Measurements from ENCODE around the gene YWHAE. TPM values are rescaled to one million over a fixed set of nuclear protein-coding genes. Genes with fewer than 3 reads are reported as not detected.

YWHAE gene
- total and polyA plus RNA-seq, 9 of the 15 experiments (the other 6 are each of a cell fraction or from before 2014, with no cell fraction given), result 184 to 727 (median 448) TPM

GRCh38 chr17:1302761-1303160 is 97.3 kb downstream of the YWHAE start:
- no TSS peak for BruUV-seq (replicated peaks)
- WGBS (ENCODE audit: insufficient coverage, low coverage, missing lambda C conversion rate), result 13% methylated on average over 11 of the region's 18 CpGs
- Histone ChIP-seq H3K9me1 (ENCODE audit: control insufficient read depth, insufficient read depth, low read length) (no peaks in the 10 kb centered on the region), H4K20me1 (replicated peaks; ENCODE audit: control insufficient read depth, insufficient read depth, low read length) (no peaks in the 10 kb centered on the region; the same call in 1 of the 2 replicates), H3K9me3 (replicated peaks; ENCODE audit: control insufficient read depth, insufficient read depth, low read depth, low read length) (no peaks in the 10 kb centered on the region), H3K27ac (ENCODE audit: extremely low read depth, low read depth, low read length) (no peak overlapping the region), H3K4me1 (replicated peaks in 1 of 2; ENCODE audit: control insufficient read depth in 2 of 2, insufficient read depth in 2 of 2, low read length in 2 of 2) (peaks cover 0 to 22% of the 10 kb centered on the region in 2 experiments; a peak in 2 of 5 replicates), H3K4me2 (ENCODE audit: insufficient read depth, low read length) (no peak overlapping the region), H3K4me3 (no peak overlapping the region), H3K36me3 (ENCODE audit: control insufficient read depth, insufficient read depth, low read length) (no peaks in the 10 kb centered on the region), H3K9ac (ENCODE audit: insufficient read depth in 1 of 2, low read depth in 2 of 2, low read length in 2 of 2) (0 out of 4 replicates have a peak overlapping the region, but pooled peaks of 1 of the 2 experiments have one; percentile 45), H3K79me2 (ENCODE audit: control insufficient read depth, insufficient read depth, low read length) (no peaks in the 10 kb centered on the region), H2AFZ (ENCODE audit: low read depth, low read length) (no peak overlapping the region), H3K27me3 (ENCODE audit: control insufficient read depth in 2 of 2, insufficient read depth in 2 of 2, low read length in 2 of 2) (peaks cover 32 to 70% of the 10 kb centered on the region in 2 experiments)
- intact Hi-C loops (cut with micrococcal nuclease), result no loop called here
- DNase-seq (ENCODE audit: extremely low read depth in 1 of 4, low spot score in 3 of 4) (peak in 1 of 4 experiments; percentile 6), FAIRE-seq (no peak), ATAC-seq (no peak)
- in situ Hi-C loops (cut with MboI), result no loop called here
- ChIA-PET POLR2A (no interaction called here), CTCF (ENCODE audit: low intra/inter-chr PET ratio) (no interaction called here)
- TF ChIP-seq E2F3 (CRISPR knock-in tag; IDR thresholded peaks at IDR 0.05) (no peak), USF2 (CRISPR knock-in tag; IDR thresholded peaks at IDR 0.05) (no peak), TRIM24 (IDR thresholded peaks at IDR 0.05) (no peak), E2F5 (CRISPR knock-in tag; IDR thresholded peaks at IDR 0.05) (no peak), E2F4 (CRISPR knock-in tag; IDR thresholded peaks at IDR 0.05; ENCODE audit: low read depth) (no peak), FOXM1 (IDR thresholded peaks at IDR 0.05; ENCODE audit: low read depth) (no peak), FOXM1 (CRISPR knock-in tag; IDR thresholded peaks at IDR 0.05; ENCODE audit: low read depth) (no peak), PHB2 (IDR thresholded peaks at IDR 0.05; ENCODE audit: low read depth) (no peak), BRF1 (IDR thresholded peaks at IDR 0.05; ENCODE audit: borderline replicate concordance, extremely low read depth, insufficient read length) (no peak), DNMT1 (IDR thresholded peaks at IDR 0.05) (no peak), PREB (CRISPR knock-in tag; IDR thresholded peaks at IDR 0.05) (no peak), CBX3 (IDR thresholded peaks at IDR 0.05; ENCODE audit: borderline replicate concordance in 1 of 2, low read length in 2 of 2) (no peak), ILK (tag; IDR thresholded peaks at IDR 0.05; ENCODE audit: borderline replicate concordance, low read depth) (no peak), DDX20 (tag; IDR thresholded peaks at IDR 0.05; ENCODE audit: low read depth) (no peak), E2F6 (IDR thresholded peaks at IDR 0.05; ENCODE audit: borderline replicate concordance in 1 of 2, extremely low read depth in 1 of 2, insufficient read depth in 1 of 2, insufficient read length in 1 of 2, low read depth in 1 of 2, low read length in 1 of 2, poor library complexity in 1 of 2, severe bottlenecking in 1 of 2) (no peak), XRCC4 (IDR thresholded peaks at IDR 0.05; ENCODE audit: extremely low read depth, insufficient read depth, insufficient read length) (no peak)

All from K562 (cell line).